Fibroblast of lung (primary cell): ENCODE data around the gene SLC23A2. TPM values are rescaled to one million over a fixed set of nuclear protein-coding genes. Genes with fewer than 3 reads are reported as not detected.
"Not testable (repeated sequence)": the region's sequence is repeated elsewhere in the genome, so short reads cannot be mapped to it uniquely, and the experiment has no call there.

Experiments
- DNase-seq, 2 donors: peaks; one replicate each; pipeline versions ENCODE4 v3.0.0 to v3.0.0-alpha.2; 2010; ENCODE audit warnings: low read depth in 2 of 2
- H2AFZ ChIP-seq: 2 replicates; pipeline ENCODE4 v1.5.1; 2012; ENCODE audit warnings: low read length, control low read depth, inconsistent platforms
- H3K27ac ChIP-seq: 2 replicates; pipeline ENCODE4 v1.5.1; 2011; ENCODE audit warnings: low read length, control low read depth; ENCODE audit not compliant: insufficient read depth
- H3K27me3 ChIP-seq: 2 replicates; pipeline ENCODE4 v1.5.1; 2011; ENCODE audit warnings: mild to moderate bottlenecking, low read length; ENCODE audit not compliant: control insufficient read depth, insufficient read depth
- H3K36me3 ChIP-seq: 2 replicates; pipeline ENCODE4 v1.5.1; 2011; ENCODE audit warnings: low read length; ENCODE audit not compliant: control insufficient read depth, insufficient read depth
- H3K4me1 ChIP-seq: 2 replicates; pipeline ENCODE4 v1.5.1; 2011; ENCODE audit warnings: low read length; ENCODE audit not compliant: control insufficient read depth, insufficient read depth; ENCODE audit errors: extremely low read depth
- H3K4me2 ChIP-seq: 2 replicates; pipeline ENCODE4 v1.5.1; 2011; ENCODE audit warnings: low read length, control low read depth; ENCODE audit not compliant: insufficient read depth; ENCODE audit errors: extremely low read depth
- H3K4me3 ChIP-seq, 4 experiments: fragments of 200-600 bp in 1 of 4; sonication (generic) in 1 of 4; replicated peaks in 1 of 4; 2 replicates each; pipeline ENCODE4 v1.5.1; 2011 to 2016; ENCODE audit warnings: low read length in 4 of 4, low read depth in 3 of 4, mild to moderate bottlenecking in 3 of 4, control low read depth in 2 of 4, inconsistent platforms in 1 of 4, mixed read lengths in 1 of 4; ENCODE audit not compliant: insufficient read depth in 1 of 4; ENCODE audit errors: control extremely low read depth in 1 of 4
- H3K79me2 ChIP-seq: 2 replicates; pipeline ENCODE4 v1.5.1; 2012; ENCODE audit warnings: mild to moderate bottlenecking, low read length, inconsistent platforms; ENCODE audit not compliant: control insufficient read depth, insufficient read depth
- H3K9ac ChIP-seq: 2 replicates; pipeline ENCODE4 v1.5.1; 2011; ENCODE audit warnings: mild to moderate bottlenecking, low read length, control low read depth; ENCODE audit not compliant: insufficient read depth
- H3K9me3 ChIP-seq: 2 replicates; pipeline ENCODE4 v1.5.1; 2012; ENCODE audit warnings: low read depth, low read length; ENCODE audit not compliant: control insufficient read depth, insufficient read depth
- H4K20me1 ChIP-seq: 2 replicates; pipeline ENCODE4 v1.5.1; 2011; ENCODE audit warnings: low read length; ENCODE audit not compliant: control insufficient read depth, insufficient read depth; ENCODE audit errors: extremely low read depth
- CTCF ChIP-seq, 2 donors: IDR thresholded peaks in 1 of 2; conservative IDR thresholded peaks in 1 of 2; 1 replicate in 1 of 2; 2 replicates in 1 of 2; pipeline ENCODE4 v1.5.1; 2011 to 2012; ENCODE audit warnings: low read length in 2 of 2, control low read depth in 1 of 2, inconsistent platforms in 1 of 2, low read depth in 1 of 2, mild to moderate bottlenecking in 1 of 2
- EZH2 ChIP-seq: IDR thresholded peaks from 2 replicates; pipeline ENCODE4 v1.5.1; 2012; ENCODE audit warnings: low read length, control low read depth, mild to moderate bottlenecking; ENCODE audit errors: missing control alignments
- polyA plus RNA-seq, 2 donors: library from polyadenylated mRNA; depleted of rRNA in 1 of 2; stranded (reverse) in 1 of 2; unstranded in 1 of 2; fragments of >200 nt; gene quantifications; 2 replicates each; pipeline ENCODE4 v1.2.1, GENCODE V29; 2011 to 2012; ENCODE audit warnings: missing spikeins in 1 of 2
- total RNA-seq: library from RNA; depleted of rRNA; stranded (reverse); fragments of >200 nt; gene quantifications from 2 replicates; pipeline ENCODE4 v1.2.1, GENCODE V29; 2014

Gene SLC23A2
- total and polyA plus RNA-seq, 2 donors (not counting 1 experiment from before 2014, with no cell fraction given), result 12.1 to 17.5 TPM

GRCh38 chr20:5039889-5040288 is 38.6 kb upstream of the SLC23A2 start:
- TF ChIP-seq CTCF (conservative IDR thresholded peaks at IDR 0.05 in 1 of 2, IDR thresholded peaks at IDR 0.05 in 1 of 2; ENCODE audit: low read depth in 1 of 2, low read length in 2 of 2) (no peak), EZH2 (no peak)
- Histone ChIP-seq H3K27me3 (no peaks in the 10 kb centered on the region), H3K27ac (no peak overlapping the region), H3K79me2 (no peaks in the 10 kb centered on the region), H3K4me1 (peaks cover 2% of the 10 kb centered on the region), H3K36me3 (no peaks in the 10 kb centered on the region), H3K9ac (no peak overlapping the region), H3K9me3 (no peaks in the 10 kb centered on the region), H3K4me3 (no peak overlapping the region), H4K20me1 (no peaks in the 10 kb centered on the region), H3K4me2 (no peak overlapping the region), H2AFZ (no peak overlapping the region)
- no peak for DNase-seq

DNA sequence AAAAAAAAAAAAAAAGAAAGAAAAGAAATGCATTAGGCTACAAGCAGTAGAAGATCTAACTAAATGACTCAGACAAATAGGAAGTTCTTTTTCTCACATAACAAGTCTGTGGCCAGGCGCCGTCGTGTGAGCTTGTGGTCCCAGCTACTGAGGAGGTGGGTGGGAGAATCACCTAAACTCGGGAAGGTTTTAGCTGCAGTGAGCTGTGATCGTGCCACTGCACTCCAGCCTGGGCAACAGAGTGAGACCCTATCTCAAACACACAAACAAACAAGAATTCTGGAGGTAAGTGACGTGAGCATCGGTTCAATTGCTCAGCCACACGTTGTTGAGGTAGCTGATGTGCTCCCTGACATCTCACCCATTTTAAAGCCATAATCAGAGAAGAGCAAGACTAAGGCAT is 37.9 kb upstream of the SLC23A2 start:
- Histone ChIP-seq H3K36me3 (no peaks in the 10 kb centered on the region), H3K27me3 (no peaks in the 10 kb centered on the region), H3K79me2 (no peaks in the 10 kb centered on the region), H3K4me2 (no peak overlapping the region), H3K9me3 (no peaks in the 10 kb centered on the region), H4K20me1 (no peaks in the 10 kb centered on the region), H3K9ac (no peak overlapping the region), H2AFZ (no peak overlapping the region), H3K27ac (no peak overlapping the region), H3K4me1 (peaks cover 2% of the 10 kb centered on the region), H3K4me3 (no peak overlapping the region)
- DNase-seq, result no peak
- TF ChIP-seq CTCF (conservative IDR thresholded peaks at IDR 0.05 in 1 of 2, IDR thresholded peaks at IDR 0.05 in 1 of 2; ENCODE audit: low read depth in 1 of 2, low read length in 2 of 2), result no peak
- TF ChIP-seq EZH2, result no peak

- H3K4me1 ChIP-seq, result no peaks in the 10 kb centered on the region
- no peak overlapping the region for H3K9ac ChIP-seq
- TF ChIP-seq EZH2 (no peak), CTCF (conservative IDR thresholded peaks at IDR 0.05 in 1 of 2, IDR thresholded peaks at IDR 0.05 in 1 of 2; ENCODE audit: low read depth in 1 of 2, low read length in 2 of 2) (no peak)
- no peak overlapping the region for H3K4me2 ChIP-seq
- H2AFZ ChIP-seq, result no peak overlapping the region
- no peak overlapping the region for H3K4me3 ChIP-seq
- H3K79me2 ChIP-seq, result no peaks in the 10 kb centered on the region
- H3K36me3 ChIP-seq, result no peaks in the 10 kb centered on the region
- no peak overlapping the region for H3K27ac ChIP-seq
- no peaks in the 10 kb centered on the region for H3K9me3 ChIP-seq
- H3K27me3 ChIP-seq, result no peaks in the 10 kb centered on the region
- DNase-seq, result no peak
- H4K20me1 ChIP-seq, result no peaks in the 10 kb centered on the region
These were observed 35.5 kb upstream of the SLC23A2 start for GRCh38 chr20:5036828-5037227.

- not testable (repeated sequence) for H3K9ac ChIP-seq, H4K20me1 ChIP-seq, H2AFZ ChIP-seq, H3K4me2 ChIP-seq, H3K79me2 ChIP-seq, H3K27me3 ChIP-seq, H3K27ac ChIP-seq, H3K36me3 ChIP-seq, H3K9me3 ChIP-seq, DNase-seq, H3K4me3 ChIP-seq, H3K4me1 ChIP-seq
These were observed 34.2 kb upstream of the SLC23A2 start for GRCh38 chr20:5035518-5035917.
